A549 treated with Hydrocortisone at 1 μM for 4 hours (cell line): ENCODE measurements around the gene DNAJB9. TPM values are rescaled to one million over a fixed set of nuclear protein-coding genes. Genes with fewer than 3 reads are reported as not detected.

Experiments used
- total RNA-seq: library from RNA; stranded (reverse); fragments of 200-300 nt; extraction: Qiagen RNA extraction; gene quantifications from 5 replicates; pipeline ENCODE4 v1.2.3, GENCODE V29; 2022

Gene DNAJB9
- total RNA-seq = 8.3 to 11.8 TPM (median 9.9 TPM) in 5 replicates

GRCh38 chr7:108569381-108570145, at the start of gene DNAJB9, which contains the start of gene THAP5:
Gene DNAJB9, plus strand, starts transcription at chr7:108569874. Its CDS starts 1,853 bp downstream, at chr7:108571727.
Gene THAP5, minus strand, starts transcription at chr7:108569706. Its CDS starts 137 bp downstream, at chr7:108569569.

GRCh38 chr7:108525985-108526767, 43.5 kb upstream of the DNAJB9 start, which contains the start of gene PNPLA8:
Gene PNPLA8, minus strand, starts transcription at chr7:108526135. Its CDS starts 10,644 bp downstream, at chr7:108515491.

Other genes with a start within 250 kb of the DNAJB9 start
- gene NRCAM, start 113.4 kb upstream of the DNAJB9 start, total RNA-seq = 72.8 to 129 TPM (median 96.6 TPM) in 5 replicates
- gene PNPLA8, start 43.7 kb upstream of the DNAJB9 start, total RNA-seq = 13.1 to 22.0 TPM (median 15.9 TPM) in 5 replicates
- gene THAP5, start 168 bp upstream of the DNAJB9 start, total RNA-seq = 10.2 to 20.9 TPM (median 15.3 TPM) in 5 replicates